Stimulated activated CD8-positive, alpha-beta memory T cell treated with anti-CD3 and anti-CD28 coated beads, Interleukin-15, amount 100 ng/mL, for 24 hours (primary cell): Measurements from ENCODE around the gene STAC3.
"Not testable (repeated sequence)": the region's sequence is repeated elsewhere in the genome, so short reads cannot be mapped to it uniquely, and the experiment has no call there.

ENCODE experiments used
- DNase-seq: peaks from one replicate; pipeline ENCODE4 v3.0.0-alpha.2; 2020; ENCODE audit warnings: low read depth

STAC3 gene

GRCh38 chr12:57250956-57251355 is at the start of gene STAC3:
Gene STAC3, minus strand, starts transcription at chr12:57251187. Its CDS starts 1,551 bp downstream, at chr12:57249636.
- DNase-seq: no peak

GRCh38 chr12:57299514-57300016 is 48.6 kb upstream of the STAC3 start:
- no peak for DNase-seq

- DNase-seq: no peak
Observed at GRCh38 chr12:57296291-57296690, 45.3 kb upstream of the STAC3 start.

GRCh38 chr12:57282073-57282472 is 31.1 kb upstream of the STAC3 start:
- not testable (repeated sequence) for DNase-seq

- DNase-seq: peak; percentile 27
Observed at GRCh38 chr12:57280211-57281062, 29.4 kb upstream of the STAC3 start.

GRCh38 chr12:57278465-57279381 is 27.7 kb upstream of the STAC3 start:
- no peak for DNase-seq

GRCh38 chr12:57276935-57277563 is 26.1 kb upstream of the STAC3 start:
- DNase-seq: no peak

- not testable (repeated sequence) for DNase-seq
Observed at GRCh38 chr12:57276233-57276632, 25.2 kb upstream of the STAC3 start.

GRCh38 chr12:57273516-57273915 is 22.5 kb upstream of the STAC3 start:
- no peak for DNase-seq

GRCh38 chr12:57272337-57273151 is 21.6 kb upstream of the STAC3 start:
- DNase-seq: no peak

GRCh38 chr12:57270966-57271470 is 20.0 kb upstream of the STAC3 start:
- DNase-seq: no peak

- no peak for DNase-seq
Observed at GRCh38 chr12:57268264-57268663, 17.3 kb upstream of the STAC3 start.

- no peak for DNase-seq
Observed at GRCh38 chr12:57266681-57267080, 15.7 kb upstream of the STAC3 start.

GRCh38 chr12:57263096-57263495 is 12.1 kb upstream of the STAC3 start:
- no peak for DNase-seq

GRCh38 chr12:57262126-57262822 is 11.3 kb upstream of the STAC3 start:
- DNase-seq: no peak

GRCh38 chr12:57261428-57261865 is 10.5 kb upstream of the STAC3 start:
- DNase-seq: no peak

- DNase-seq: no peak
Observed at GRCh38 chr12:57260366-57260765, 9.4 kb upstream of the STAC3 start.

- no peak for DNase-seq
Observed at GRCh38 chr12:57258977-57259970, 8.3 kb upstream of the STAC3 start.

- DNase-seq: no peak
Observed at GRCh38 chr12:57255916-57256315, 4.9 kb upstream of the STAC3 start.
